Measurements from ENCODE around the gene STK38.

Gene STK38

DNA sequence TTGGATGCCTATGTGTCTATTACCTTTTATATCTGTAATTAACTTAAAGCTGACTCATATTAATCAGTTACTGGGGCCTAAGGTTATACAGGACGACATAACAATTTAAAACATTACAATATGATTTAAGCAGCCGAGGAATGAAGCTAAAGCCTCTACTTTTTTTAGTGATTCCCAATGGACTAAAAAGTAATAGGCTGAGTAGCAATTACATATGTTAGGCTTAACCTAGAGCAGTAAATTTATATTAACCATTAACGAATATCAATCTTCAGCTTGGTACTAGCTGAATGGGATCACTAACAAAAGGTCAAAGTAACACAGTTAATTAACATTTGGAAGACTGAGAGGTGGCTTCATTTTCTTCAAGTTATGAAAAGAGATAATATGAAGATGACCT lies 43.1 kb downstream of the STK38 start:
- no peak overlapping the region for H3K27ac ChIP-seq (replicated peaks)
- no peaks in the 10 kb centered on the region for H3K27me3 ChIP-seq (ENCODE audit: insufficient read depth, poor library complexity, severe bottlenecking)
- DNase-seq (ENCODE audit: low read depth in 1 of 2, low spot score in 1 of 2) = no peak
- H3K4me3 ChIP-seq (replicated peaks; ENCODE audit: insufficient read depth, low read length) = no peak overlapping the region
- no peak for TF ChIP-seq SPI1 (IDR thresholded peaks at IDR 0.05; ENCODE audit: borderline replicate concordance, low read depth)
- TF ChIP-seq, protein P1, sequence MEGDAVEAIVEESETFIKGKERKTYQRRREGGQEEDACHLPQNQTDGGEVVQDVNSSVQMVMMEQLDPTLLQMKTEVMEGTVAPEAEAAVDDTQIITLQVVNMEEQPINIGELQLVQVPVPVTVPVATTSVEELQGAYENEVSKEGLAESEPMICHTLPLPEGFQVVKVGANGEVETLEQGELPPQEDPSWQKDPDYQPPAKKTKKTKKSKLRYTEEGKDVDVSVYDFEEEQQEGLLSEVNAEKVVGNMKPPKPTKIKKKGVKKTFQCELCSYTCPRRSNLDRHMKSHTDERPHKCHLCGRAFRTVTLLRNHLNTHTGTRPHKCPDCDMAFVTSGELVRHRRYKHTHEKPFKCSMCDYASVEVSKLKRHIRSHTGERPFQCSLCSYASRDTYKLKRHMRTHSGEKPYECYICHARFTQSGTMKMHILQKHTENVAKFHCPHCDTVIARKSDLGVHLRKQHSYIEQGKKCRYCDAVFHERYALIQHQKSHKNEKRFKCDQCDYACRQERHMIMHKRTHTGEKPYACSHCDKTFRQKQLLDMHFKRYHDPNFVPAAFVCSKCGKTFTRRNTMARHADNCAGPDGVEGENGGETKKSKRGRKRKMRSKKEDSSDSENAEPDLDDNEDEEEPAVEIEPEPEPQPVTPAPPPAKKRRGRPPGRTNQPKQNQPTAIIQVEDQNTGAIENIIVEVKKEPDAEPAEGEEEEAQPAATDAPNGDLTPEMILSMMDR (IDR thresholded peaks at IDR 0.05; ENCODE audit: insufficient read depth, low read length) = no peak
- no peak for TF ChIP-seq GABPA (IDR thresholded peaks at IDR 0.05; ENCODE audit: low read depth)
- no peak for TF ChIP-seq POLR2AphosphoS5 (IDR thresholded peaks at IDR 0.05; ENCODE audit: low read depth)
- TF ChIP-seq, protein P2, sequence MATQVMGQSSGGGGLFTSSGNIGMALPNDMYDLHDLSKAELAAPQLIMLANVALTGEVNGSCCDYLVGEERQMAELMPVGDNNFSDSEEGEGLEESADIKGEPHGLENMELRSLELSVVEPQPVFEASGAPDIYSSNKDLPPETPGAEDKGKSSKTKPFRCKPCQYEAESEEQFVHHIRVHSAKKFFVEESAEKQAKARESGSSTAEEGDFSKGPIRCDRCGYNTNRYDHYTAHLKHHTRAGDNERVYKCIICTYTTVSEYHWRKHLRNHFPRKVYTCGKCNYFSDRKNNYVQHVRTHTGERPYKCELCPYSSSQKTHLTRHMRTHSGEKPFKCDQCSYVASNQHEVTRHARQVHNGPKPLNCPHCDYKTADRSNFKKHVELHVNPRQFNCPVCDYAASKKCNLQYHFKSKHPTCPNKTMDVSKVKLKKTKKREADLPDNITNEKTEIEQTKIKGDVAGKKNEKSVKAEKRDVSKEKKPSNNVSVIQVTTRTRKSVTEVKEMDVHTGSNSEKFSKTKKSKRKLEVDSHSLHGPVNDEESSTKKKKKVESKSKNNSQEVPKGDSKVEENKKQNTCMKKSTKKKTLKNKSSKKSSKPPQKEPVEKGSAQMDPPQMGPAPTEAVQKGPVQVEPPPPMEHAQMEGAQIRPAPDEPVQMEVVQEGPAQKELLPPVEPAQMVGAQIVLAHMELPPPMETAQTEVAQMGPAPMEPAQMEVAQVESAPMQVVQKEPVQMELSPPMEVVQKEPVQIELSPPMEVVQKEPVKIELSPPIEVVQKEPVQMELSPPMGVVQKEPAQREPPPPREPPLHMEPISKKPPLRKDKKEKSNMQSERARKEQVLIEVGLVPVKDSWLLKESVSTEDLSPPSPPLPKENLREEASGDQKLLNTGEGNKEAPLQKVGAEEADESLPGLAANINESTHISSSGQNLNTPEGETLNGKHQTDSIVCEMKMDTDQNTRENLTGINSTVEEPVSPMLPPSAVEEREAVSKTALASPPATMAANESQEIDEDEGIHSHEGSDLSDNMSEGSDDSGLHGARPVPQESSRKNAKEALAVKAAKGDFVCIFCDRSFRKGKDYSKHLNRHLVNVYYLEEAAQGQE (IDR thresholded peaks at IDR 0.05; ENCODE audit: insufficient replicate concordance, low read depth) = no peak

DNA sequence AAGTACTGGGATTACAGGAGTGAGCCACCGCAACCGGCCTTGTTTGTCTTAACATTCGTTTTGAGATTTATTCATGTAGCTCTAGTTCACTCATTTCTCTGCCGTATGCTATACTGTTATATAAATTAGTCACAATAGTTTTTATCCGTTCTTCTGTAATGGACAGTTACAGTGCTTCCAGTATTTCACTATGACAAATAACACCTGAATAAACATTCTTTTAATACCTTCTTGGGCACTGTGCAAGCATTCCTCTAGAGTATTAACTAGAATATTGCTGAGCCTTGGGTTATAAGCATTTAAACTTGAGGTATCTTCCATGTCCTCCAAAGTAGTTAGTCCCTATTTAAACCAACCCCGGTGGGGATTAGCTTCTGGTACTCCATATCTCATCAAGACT lies 45.6 kb downstream of the STK38 start:
- no peaks in the 10 kb centered on the region for H3K27me3 ChIP-seq (ENCODE audit: insufficient read depth, poor library complexity, severe bottlenecking)
- TF ChIP-seq SPI1 (IDR thresholded peaks at IDR 0.05; ENCODE audit: borderline replicate concordance, low read depth) = no peak
- TF ChIP-seq, protein P2 (IDR thresholded peaks at IDR 0.05; ENCODE audit: insufficient replicate concordance, low read depth) = no peak
- no peak for TF ChIP-seq POLR2AphosphoS5 (IDR thresholded peaks at IDR 0.05; ENCODE audit: low read depth)
- TF ChIP-seq, protein P1 (IDR thresholded peaks at IDR 0.05; ENCODE audit: insufficient read depth, low read length) = no peak
- TF ChIP-seq GABPA (IDR thresholded peaks at IDR 0.05; ENCODE audit: low read depth) = no peak
- DNase-seq (ENCODE audit: low read depth in 1 of 2, low spot score in 1 of 2) = no peak
- H3K27ac ChIP-seq (replicated peaks) = no peak overlapping the region
- H3K4me3 ChIP-seq (replicated peaks; ENCODE audit: insufficient read depth, low read length) = no peak overlapping the region

DNA sequence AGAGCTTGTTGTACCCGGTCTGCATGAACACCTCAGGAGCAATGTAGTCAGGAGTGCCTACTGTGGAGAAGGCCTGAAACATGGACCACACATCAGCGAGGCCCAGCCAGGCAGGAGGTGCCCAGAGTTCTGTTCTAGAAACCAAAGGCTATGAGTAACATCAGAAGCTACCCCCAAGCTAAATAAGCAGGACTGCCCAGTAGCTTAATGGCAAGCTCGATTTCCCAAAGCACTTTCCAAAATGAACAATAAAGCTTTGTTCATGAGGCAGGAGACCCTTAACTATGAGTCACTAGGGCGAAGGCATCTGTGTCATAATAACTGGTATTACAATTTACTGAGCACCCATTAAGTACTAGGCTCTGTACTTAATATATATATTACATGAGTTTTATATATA lies 47.4 kb downstream of the STK38 start:
- no peak for DNase-seq (ENCODE audit: low read depth in 1 of 2, low spot score in 1 of 2)
- no peak overlapping the region for H3K27ac ChIP-seq (replicated peaks)
- no peak overlapping the region for H3K4me3 ChIP-seq (replicated peaks; ENCODE audit: insufficient read depth, low read length)
- TF ChIP-seq, protein P1 (IDR thresholded peaks at IDR 0.05; ENCODE audit: insufficient read depth, low read length) = no peak
- TF ChIP-seq SPI1 (IDR thresholded peaks at IDR 0.05; ENCODE audit: borderline replicate concordance, low read depth) (no peak), GABPA (IDR thresholded peaks at IDR 0.05; ENCODE audit: low read depth) (no peak), POLR2AphosphoS5 (IDR thresholded peaks at IDR 0.05; ENCODE audit: low read depth) (no peak)
- TF ChIP-seq, protein P2 (IDR thresholded peaks at IDR 0.05; ENCODE audit: insufficient replicate concordance, low read depth) = no peak
- H3K27me3 ChIP-seq (ENCODE audit: insufficient read depth, poor library complexity, severe bottlenecking) = no peaks in the 10 kb centered on the region
